GM19240 (cell line): Measurements from ENCODE around the gene GID4.

ENCODE experiments used
- DNase-seq: peaks from one replicate; pipeline ENCODE4 v3.0.0; 2011; ENCODE audit warnings: low spot score; ENCODE audit not compliant: insufficient read length

The GID4 gene

DNA sequence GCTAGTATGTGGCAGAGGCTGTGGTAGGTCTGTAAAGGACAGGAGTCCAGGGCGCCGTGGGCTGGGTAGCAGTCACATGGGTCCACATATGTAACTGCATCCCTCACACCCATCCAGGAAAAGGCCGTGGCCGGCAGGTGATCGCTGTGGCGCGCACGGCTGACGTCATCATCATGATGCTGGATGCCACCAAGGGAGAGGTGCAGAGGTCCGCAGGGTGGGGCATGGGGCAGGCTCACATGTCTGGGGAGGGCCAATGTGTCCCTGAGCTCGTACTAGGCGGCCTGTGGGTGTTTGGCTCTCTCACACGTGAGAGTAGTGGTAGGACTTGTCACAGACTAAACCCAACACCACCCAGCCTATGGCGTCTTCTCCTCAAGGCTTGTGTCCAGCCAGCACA lies 60.3 kb downstream of the GID4 start:
- DNase-seq = no peak

DNA sequence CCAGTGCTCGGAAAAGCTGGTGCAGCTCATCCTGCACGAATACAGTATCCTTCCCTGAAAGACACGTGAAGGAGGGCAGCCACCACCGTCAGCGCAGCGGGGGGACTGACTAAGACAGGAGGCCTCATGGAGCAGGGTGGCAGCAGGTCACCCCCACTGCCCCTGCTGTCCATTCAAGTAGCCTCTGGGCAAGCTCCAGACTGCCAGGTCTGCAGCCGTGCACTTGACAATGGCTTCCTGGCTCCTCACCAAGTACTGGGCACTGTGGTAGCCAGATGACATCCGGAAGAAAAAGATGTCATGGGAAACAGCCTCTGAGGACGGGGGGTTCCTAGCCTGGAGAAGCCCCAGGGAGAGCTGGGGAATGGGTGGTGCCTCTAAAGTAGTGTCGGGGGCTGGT lies 61.4 kb downstream of the GID4 start:
- DNase-seq = no peak

DNA sequence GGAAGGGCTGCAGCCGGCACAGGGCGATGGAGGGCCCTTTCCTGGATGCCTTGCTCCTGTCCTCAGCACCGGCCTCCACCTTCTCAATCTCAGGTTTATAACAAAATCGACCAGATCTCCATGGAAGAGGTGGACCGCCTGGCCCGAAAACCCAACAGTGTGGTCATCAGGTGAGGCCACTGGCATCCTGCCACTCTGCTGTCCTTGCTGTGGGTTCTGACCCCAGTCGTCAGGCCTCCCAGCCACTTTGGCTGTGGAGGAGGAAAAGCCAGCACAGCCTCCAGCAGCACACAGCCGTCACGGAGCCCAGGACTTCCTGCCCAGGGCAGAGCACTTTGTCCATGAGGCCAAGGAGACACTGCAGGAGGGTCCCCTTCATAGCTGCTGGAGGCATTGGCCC lies 62.6 kb downstream of the GID4 start:
- no peak for DNase-seq

DNA sequence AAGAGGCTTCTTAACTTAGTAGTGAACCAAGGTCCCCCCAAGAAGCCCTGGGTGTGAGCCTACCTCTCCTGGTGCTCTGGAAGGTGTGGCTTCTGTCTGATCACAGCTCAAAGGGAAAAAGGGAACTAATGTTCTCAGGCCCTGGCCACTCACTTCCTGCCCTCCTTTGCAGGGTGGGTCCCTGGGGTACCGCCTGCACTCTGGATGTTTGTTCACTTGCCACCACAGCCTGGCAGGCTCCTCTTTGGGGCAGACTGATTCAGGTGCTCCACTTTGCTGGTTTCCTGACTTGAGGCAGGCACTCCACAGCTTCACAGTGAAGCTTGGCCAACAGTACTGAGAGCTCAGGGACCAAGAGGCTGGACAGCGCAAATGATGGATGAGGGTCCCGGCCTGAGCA lies 63.4 kb downstream of the GID4 start:
- DNase-seq = no peak

DNA sequence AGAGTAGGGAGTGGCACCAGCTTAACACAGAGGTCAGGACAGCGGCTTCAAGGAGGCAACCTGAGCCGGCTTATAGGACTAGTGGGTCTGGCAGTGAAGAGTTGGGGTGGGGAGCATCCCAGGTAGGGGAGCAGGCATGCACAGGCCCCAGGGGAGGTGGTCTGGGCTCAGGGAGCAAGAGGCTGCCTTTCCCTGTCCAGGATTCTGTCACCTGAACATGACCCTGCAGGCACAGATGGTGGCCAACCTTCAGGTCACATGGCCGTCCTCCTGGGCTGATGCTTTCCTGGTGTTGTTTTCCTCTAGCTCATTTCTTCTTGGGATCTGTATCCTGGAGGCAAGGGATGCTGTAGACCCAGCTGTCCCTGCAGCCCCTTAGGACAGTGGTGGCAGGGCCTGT lies 65.8 kb downstream of the GID4 start:
- no peak for DNase-seq

DNA sequence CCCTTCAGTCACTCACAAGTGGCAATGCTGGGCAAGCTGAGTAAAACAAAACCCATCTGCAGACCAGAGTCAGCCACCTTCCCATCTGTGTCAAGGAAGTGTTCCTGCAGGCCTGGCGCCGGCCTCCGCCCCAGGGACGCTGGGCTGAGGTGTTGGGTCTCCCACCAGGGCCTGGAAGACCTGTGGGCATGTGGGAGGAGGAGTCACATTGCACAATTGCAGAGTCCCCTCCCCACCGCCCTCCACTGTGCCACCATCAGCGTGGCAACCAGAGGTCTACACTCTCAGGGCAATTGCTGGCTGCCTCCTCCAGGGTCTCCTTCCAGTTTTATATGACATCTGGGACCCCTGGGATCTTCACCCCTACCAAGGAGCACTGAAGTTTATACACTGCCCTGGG lies 66.4 kb downstream of the GID4 start:
- no peak for DNase-seq

DNA sequence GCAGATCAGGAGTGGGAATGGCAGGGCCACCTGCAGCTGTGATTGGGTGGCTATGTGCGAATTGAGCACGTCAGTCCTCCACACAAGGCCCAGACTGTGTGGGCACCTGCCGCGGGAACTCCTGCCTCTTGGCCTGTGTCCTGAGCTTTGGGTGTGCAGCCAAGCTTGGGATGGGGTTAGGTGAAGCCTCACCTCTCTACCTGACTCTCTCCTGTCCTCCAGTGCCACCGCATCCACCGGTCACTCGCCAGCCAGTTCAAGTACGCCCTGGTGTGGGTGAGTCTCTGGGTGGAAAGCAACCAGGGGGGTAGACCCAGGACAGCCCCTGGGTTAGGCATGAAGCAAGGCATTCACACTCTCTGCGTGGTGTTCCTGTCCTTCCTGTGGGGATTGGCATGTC lies 67.0 kb downstream of the GID4 start:
- DNase-seq = no peak

DNA sequence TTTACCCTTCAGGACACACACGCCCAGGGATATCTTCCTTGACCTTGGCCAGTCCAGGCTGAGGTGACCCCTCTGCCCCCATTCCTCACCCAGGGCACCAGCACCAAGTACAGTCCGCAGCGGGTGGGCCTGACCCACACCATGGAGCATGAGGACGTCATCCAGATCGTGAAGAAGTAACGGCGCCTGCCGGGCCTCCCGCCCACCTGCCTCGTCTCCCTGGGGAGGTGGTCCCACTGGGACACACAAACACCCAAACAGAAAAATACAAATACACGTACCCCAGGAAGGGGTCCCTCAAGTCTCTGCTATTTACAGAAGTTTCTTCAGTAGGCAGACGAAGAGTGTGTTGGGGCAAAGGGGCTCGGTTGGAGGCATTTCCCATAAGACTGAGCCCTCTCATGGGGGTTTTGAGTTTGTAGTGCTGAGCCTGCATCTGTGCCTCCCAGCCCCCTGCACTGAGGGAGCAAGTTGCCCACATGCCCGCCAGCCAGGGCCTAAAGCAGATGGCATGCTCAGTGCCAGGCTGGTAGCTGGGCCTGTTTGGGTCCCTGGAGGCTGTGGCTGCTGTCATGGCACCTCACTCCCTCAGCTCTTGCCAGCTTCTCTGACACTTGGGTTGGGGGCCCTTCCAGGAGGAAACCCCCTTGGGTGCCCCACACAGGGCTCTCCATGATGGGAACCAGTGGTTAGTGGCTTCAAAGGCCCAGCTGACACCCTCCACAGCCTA lies 68.0 kb downstream of the GID4 start:
- no peak for DNase-seq

DNA sequence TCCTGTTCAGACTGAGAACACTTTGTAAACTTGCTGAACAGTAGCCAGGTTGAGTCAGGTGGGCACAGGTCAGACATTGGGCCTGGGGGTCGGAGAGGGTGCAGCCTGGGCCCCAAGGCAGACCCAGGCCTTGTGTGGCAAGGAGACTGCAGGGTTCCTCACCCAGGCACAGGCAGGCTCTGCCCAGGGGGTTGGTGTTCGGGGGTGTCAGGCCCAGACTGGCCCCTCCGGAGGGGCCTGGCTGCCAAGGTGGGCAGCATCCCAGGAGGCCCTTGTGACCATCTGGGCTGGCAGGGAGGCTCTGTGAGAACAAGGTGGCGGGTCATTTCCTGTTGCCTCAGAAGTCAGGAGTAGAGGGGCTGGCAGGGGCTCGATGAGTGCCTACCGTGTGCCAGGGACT lies 68.8 kb downstream of the GID4 start:
- DNase-seq = no peak

DNA sequence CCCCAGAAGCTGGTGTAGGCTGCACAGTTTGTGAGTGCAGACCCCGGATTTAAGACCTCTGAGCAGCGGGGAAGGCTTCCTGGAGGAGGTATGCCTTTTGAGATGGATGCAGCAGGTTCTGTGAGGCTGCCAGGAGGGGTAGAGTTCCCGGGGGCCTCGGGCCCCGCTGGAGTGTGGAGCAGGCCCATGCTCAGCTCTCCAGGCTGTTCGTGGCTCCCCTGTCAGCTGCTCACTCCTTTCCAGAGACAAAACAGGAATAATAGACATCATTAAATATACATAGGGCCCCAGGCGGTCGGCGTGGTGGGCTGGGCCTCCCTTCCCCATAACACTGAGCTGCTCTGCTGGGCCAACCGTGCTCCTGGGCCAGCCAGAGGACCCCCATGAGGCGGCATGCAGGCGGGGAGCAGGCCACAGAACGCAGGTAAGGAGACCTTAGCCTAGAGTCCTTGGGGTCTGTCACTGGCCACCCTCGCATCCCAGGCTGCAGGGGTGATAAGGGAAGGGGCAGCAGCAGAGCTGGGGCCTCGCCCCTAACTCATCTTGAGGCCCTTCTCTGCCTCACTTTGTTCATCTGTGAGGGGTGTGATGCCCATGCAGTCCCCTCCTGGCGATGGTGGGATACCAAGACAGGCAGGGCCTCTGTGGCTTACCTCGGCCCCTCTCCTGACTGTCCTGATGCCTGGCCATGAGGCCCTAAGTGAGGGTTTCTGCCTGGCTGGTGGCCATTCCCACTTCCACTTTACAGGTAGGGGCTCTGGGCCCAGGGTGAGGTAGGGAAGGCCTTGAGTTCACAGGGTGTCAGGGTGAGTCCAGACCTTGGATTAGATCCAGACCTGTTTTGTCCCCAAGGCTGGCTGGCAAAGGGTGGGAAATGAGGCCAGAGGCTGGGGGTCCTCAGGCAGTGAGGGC lies 69.4 kb downstream of the GID4 start, which contains the start of gene MYO15A:
TSS of gene MYO15A (plus strand) at position 356 of the 912 bp plus-strand sequence. CDS start 10,045 bp downstream, outside the sequence.
- no peak for DNase-seq

DNA sequence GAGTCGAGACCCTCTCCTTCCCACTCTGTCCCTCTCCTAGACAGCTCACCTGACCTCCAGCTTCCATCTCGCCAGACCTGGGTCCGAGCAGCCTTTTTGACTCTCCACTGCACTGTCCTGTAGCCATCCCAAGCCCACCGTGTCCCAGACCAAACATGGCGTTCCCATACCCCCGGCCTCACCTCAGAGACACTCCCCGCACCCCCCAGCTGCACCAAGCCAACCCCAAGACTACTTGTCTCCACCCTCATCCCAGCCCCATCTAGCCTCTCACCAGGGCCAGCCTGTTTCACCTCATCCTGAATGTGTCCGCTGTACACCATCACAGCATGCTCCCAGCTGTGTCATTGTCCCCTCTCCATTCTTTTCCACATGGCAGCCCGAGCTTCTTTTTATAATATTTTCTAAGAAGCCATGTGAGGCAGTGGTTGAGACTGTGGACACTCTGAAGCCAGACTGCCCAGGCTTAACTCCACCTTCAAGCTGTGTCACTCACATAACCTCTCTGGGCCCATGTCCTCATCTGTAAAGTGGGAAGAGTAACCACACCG lies 70.8 kb downstream of the GID4 start:
- DNase-seq = no peak

DNA sequence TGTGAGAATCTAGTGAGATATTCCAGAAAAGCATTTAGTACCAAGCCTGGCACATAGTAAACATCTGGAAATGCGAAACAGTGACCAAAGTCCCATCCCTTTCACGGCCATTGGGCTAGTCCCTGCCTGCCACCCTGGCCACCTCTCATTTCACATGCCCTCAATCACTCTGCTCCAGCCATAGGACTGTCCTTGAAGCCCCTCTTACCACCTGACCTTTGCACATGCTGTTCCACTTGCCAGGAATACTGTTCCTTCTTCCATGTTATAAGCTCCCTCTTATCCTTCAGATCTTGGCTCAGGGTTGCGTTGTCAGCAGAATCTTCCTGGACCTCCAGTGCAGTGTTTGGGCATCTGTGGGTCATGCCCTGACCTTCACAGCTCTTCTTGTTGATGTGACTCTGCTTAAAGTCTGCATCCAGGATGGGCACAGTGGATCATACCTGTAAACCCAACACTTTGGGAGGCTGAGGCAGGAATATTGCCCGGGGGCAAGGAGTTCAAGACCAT lies 71.5 kb downstream of the GID4 start:
- DNase-seq = no peak

DNA sequence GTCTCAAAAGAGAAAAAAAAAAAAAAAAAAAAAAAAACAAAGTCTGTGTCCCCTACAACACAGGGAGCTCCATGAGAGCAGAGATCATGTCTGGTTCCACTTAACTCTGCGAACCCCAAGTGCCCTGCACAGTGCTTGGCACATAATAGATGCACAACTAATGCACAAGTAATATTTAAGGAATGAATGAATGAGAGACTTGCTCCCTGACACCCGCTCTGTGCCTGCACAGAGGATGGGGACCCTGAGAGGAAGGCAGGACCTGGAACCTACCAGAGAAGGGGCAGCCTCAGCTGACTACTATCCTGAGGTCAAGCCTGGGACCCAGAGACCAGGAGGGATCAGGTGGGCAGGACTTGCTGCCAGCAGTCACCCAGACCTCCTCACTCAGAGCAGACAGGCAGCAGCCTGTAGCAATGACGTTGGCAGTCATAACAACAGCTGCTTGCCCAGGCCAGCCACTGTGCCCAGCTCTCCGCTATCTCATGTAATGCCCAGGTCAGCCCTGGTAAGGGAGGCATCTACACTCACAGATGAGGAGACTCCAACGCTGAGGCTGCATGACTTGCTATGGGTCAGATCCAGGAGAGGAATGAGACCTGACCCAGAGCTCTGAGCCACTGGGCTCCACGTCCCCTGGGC lies 72.2 kb downstream of the GID4 start:
- DNase-seq = no peak

DNA sequence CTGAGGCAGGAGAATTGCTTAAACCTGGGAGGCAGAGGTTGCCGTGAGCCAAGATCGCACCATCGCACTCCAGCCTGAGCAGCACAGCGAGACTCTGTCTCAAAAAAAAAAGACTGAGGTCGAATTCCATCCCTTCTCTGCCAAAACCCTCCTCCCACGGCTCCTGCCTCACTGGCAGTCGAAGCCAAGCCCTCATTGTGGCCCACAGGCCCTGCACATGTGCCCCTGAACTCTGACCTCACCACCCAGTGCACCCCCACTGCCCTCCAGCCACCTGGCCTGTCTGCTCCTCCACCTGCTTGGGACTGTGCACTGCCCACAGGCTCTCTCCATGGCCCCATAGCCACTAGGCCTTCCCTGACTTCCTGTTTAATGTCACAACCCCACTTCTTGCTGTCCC lies 76.3 kb downstream of the GID4 start:
- DNase-seq = no peak

DNA sequence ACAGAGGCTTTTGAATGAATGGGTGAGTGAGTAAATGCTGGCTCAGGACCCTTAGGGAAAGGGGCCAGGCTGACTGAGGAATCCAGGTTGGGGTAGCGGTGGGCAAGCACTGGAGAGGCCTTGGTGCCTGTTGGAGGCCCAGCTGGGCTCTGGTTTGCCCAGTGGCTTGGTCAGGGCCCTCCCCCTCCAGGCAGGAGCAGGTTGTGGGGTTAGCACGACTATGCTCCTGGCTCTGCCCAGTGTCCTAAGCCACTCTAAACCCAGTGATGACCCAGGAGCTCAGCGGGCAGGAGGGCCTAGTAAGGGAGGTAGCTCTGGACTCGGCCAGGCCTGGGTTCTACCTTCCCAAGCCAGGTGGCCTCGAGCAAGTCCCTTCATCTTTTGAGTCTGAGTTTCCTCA lies 76.9 kb downstream of the GID4 start:
- no peak for DNase-seq

DNA sequence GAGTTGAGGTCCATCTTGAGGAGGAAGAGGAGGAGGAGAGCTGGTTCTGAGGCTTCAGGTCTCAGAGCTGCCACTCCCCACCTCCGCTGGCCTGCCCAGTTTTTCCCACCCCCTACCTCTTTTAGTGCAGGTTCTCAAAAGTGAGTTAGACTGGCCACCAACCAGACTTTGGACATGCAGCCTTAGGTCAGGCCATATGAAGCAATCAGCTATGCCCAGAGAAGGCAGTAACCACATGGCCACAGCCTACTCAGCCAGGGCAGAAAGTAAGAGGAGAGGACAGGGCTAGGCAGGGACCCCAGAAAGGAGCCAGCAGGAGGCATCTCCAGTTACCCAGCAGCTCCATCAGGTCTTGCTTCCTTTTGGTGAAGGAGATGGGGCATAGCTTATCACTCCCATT lies 78.3 kb downstream of the GID4 start:
- DNase-seq = no peak
